T-helper 9 cell (primary cell): ENCODE results near the gene PADI4.

Experiments used
- DNase-seq: peaks from one replicate; pipeline ENCODE4 v3.0.0-alpha.2; 2020
- total RNA-seq, 2 donors: gene quantifications; one replicate each; lab custom pipeline; 2026; lab: John Stamatoyannopoulos, UW

The PADI4 gene, protein sequence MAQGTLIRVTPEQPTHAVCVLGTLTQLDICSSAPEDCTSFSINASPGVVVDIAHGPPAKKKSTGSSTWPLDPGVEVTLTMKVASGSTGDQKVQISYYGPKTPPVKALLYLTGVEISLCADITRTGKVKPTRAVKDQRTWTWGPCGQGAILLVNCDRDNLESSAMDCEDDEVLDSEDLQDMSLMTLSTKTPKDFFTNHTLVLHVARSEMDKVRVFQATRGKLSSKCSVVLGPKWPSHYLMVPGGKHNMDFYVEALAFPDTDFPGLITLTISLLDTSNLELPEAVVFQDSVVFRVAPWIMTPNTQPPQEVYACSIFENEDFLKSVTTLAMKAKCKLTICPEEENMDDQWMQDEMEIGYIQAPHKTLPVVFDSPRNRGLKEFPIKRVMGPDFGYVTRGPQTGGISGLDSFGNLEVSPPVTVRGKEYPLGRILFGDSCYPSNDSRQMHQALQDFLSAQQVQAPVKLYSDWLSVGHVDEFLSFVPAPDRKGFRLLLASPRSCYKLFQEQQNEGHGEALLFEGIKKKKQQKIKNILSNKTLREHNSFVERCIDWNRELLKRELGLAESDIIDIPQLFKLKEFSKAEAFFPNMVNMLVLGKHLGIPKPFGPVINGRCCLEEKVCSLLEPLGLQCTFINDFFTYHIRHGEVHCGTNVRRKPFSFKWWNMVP
- total RNA-seq = 0 to 0.14 reads per million in 2 donors

DNA sequence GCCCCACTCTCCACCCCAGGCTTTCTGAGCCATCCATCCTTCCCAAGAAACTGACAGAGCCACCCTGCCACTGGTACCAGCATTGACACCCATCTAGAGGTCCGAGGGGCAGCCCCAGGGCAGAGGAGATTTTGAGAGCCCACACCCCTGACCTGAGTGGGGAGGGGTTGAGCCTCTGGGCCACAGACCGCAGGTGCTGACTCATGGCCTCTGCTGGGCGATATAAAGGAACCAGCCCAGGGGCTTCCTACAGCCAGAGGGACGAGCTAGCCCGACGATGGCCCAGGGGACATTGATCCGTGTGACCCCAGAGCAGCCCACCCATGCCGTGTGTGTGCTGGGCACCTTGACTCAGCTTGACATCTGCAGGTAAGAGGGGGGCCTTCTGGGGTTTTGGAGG is at the start of gene PADI4:
TSS of gene PADI4 (plus strand) at position 252 of the 400 bp plus-strand sequence. CDS start at position 278, 26 bp downstream.
- no peak for DNase-seq

DNA sequence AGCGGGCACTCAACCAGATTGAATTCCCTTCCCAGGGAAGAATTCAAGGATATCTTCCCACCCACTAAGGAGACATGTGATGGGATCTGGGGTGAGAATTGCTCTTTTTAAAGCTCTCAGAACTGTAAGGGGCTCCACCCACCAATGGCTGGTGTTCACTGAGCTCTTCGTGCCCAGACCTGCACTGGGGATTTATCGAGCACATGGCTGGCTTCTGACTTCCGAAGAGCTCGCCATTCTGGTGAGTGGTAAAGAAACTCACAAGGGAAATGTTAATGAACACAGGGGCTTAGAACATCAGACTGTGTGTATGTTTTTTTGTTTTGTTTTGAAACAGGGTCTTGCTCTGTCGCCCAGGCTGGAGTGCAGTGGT is 49.3 kb upstream of the PADI4 start:
- no peak for DNase-seq

DNA sequence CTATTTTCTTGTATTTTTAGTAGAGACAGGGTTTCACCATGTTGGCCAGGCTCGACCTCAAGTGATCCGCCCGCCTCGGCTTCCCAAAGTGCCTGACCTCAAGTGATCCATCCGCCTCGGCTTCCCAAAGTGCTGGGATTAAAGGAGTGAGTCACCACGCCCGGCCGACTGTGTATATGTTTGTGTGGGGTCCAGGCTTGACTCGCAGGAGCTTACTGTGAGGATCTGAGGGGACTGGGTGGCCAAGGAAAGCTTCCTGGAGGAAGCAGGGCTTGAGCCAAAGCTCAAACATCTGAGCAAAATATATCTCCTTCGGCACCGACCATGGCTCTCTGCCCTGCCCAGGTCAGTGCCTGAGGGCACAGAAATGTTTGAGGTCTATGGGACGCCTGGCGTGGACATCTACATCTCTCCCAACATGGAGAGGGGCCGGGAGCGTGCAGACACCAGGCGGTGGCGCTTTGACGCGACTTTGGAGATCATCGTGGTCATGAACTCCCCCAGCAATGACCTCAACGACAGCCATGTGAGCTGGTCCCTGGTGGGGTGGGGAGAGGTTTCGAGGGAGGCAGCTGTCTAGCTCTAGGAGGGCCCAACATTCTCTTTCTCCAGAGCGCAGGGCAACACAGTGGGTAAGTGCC is 48.6 kb upstream of the PADI4 start:
- DNase-seq = no peak

DNA sequence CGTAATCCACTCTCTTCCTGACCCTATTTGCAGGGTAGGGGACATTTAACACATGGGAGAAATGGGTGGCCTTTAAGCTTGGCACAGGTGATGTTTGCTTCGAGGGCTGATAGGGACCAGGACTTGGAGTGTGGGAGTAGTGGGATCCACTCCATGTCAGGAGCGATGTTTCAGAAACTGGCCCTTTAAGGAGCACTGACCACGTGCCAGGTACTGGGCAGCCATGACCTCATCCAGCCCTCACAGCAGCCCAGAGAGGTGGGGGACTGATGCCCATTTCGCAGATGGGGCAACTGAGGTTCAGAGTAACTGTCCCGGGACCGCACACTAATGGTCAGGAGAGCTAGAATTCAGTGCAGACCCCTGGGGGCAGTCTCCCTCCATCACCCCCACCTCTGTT is 47.7 kb upstream of the PADI4 start:
- no peak for DNase-seq

DNA sequence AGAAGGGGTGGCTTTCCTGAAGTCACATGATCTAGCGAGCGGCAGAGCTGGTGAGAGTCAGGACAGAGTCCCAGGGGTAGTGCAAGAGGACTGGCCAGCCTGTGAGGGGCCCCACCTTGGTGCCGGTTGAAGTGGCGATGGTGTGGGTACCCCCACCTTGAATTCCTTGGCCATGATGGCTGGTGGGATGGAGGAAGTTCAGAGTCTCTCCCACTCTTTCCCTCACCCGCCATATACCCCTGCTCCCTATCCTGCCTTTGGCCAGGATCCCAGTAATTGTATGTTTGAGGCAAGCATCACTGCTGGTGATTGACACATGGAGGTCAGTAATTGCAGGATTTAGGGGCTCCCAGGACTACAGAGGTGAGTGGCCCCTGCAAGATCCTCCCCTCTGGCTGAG is 47.3 kb upstream of the PADI4 start:
- DNase-seq = no peak

DNA sequence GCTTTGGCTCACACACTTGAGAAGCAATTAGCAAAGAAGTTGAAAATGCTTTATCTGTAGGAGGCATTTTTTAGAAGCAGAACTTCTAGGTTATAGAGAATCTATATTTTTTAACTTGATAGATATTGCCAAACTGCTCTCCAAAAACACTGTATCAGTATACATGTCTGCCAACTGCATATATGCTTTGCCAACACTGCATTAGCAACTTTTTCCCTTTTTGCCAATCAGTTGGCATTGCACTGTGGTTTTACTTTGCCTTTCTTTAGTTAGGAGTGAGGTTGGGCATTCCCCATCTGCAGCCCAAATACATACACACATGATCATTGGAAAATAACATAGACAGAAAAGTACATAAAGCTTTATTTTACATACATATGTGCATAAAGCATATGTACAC is 44.1 kb upstream of the PADI4 start:
- DNase-seq = no peak

DNA sequence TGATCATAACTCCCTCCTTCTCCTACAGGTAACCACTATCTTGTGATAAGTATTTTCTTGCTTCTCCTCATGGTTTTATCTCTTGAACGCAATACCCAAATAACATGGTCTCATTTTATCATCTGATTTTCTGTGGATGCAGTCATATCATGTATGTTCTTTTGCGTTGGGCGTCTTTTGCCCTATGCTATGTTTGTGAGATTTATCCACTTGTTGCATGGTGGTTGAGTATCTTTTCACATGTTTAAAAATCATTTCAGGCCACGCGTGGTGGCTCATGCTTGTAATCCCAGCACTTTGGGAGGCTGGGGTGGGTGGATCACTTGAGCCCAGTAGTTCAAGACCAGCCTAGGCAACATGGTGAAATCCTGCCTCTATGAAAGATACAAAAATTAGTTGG is 43.5 kb upstream of the PADI4 start:
- no peak for DNase-seq

DNA sequence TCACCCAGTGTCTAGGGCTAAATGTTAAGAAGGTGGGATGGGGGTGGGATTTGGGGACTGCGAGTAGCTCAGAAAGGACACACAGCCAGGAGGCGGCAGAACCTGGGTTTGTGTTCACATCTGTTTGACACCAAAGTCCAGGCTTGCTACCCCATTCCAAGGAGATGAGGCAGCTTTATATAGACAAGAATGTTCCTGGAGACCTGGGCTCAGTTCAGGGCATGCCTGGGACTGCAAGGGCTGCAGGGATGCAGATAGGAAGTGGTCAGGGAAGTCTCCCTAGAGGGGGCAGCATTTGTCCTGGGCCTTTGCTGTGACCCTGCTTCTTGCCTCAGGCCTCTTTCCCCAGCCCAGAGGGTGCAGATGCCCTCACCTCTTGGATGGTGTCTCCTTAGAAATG is 42.8 kb upstream of the PADI4 start:
- no peak for DNase-seq

DNA sequence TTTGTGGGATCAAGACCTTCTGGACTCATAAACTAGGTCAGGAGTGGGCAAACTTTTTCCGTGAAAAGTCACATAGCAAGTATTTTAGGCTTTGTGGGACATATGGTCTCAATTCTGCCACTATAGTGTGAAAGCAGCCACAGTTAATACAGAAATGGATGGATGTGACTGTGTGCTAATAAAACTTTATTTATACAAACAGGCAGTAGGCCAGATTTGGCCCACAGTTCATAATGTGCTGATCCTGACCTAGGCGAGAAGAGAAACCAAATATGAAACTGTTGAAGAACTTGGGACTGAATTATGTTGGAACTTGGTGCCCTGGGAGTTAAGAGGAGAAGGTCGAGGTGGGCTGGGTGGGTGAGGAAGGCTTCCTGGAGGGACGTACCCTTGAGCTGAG is 42.0 kb upstream of the PADI4 start:
- no peak for DNase-seq

DNA sequence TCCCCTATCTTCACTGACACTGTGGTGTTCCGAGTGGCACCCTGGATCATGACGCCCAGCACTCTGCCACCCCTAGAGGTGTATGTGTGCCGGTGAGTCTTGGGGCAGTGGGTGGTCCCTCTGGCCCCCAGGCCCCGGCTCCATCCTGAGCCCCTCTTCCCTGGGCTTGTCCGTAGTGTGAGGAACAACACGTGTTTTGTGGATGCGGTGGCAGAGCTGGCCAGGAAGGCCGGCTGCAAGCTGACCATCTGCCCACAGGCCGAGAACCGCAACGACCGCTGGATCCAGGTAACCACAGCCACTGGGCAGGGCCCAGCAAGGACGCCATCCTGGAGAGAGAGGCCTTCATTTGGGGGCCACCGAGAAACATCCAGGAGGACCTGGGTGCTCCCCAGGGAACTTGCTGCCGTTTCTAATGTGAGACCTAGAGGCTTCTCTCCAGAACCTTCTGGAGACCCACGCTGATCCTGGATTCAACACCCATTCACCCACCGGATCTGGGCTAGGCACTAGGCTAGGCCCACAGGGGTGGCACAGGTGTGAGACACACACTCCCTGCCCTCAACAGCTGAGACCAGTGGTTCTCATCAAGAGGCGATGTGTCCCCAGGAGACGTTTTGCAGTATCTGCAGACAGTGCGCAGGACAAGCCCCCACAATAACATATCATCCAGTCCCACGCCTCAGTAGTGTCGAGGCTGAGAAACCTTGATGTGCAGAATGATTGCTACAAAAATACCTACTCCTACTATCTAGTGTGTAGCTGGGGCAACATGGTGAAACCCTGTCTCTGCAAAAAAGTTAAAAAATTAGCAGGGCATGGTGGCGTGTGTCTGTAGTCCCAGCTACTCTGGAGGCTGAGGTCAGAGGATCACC is 36.9 kb upstream of the PADI4 start:
- no peak for DNase-seq

DNA sequence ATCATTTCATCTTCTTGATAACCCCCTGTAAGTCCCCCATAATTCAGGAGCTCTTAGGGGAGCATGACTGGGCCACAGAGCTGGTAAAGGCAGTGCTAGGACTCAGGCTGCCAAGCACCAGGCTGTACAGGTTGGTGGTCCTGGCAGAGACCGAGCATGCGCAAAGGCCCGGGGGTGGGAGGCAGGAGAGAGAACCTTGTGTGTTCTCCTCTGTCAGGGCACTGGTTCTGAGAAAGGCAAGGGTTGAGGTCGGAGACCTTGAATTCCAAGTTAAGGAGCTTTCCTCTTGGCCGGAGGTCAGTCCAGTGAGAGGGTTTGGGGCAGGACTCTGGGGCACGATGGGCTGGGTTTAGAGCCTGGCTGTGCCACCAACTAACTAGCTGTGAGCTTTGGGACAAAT is 35.9 kb upstream of the PADI4 start:
- no peak for DNase-seq

DNA sequence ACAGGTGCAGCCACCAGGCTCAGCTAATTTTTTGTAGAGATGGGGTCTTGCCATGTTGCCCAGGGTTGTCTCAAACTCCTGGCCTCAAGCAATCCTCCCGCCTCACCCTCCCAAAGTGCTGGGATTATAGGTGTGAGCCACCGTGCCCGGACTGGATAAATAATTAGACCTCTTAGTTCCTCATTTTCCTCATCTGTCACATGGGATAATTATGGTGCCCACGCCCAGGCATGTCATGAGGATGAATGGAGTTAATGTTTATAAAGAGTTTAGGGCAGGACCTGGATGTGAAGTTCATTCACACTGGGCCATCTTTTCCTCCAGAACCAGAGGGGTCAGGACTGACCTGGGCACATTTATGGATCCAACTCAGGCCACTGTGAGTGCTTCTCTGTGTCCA is 35.4 kb upstream of the PADI4 start:
- no peak for DNase-seq

DNA sequence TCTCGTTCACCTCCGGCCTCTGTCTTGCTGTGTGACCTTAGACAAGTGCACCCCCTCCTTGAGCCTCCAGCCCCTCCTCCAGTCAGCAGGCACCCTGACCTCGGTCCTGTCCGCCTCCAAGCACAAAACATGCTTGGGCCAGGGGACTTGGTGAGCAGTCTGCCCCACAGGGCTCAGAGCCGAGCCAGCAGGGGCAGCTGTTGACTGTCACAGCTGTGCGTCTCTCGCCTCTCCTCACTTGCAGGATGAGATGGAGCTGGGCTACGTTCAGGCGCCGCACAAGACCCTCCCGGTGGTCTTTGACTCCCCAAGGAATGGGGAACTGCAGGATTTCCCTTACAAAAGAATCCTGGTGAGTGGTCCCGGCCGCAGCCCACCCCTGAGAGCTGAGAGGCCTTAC is 34.9 kb upstream of the PADI4 start:
- DNase-seq = no peak

DNA sequence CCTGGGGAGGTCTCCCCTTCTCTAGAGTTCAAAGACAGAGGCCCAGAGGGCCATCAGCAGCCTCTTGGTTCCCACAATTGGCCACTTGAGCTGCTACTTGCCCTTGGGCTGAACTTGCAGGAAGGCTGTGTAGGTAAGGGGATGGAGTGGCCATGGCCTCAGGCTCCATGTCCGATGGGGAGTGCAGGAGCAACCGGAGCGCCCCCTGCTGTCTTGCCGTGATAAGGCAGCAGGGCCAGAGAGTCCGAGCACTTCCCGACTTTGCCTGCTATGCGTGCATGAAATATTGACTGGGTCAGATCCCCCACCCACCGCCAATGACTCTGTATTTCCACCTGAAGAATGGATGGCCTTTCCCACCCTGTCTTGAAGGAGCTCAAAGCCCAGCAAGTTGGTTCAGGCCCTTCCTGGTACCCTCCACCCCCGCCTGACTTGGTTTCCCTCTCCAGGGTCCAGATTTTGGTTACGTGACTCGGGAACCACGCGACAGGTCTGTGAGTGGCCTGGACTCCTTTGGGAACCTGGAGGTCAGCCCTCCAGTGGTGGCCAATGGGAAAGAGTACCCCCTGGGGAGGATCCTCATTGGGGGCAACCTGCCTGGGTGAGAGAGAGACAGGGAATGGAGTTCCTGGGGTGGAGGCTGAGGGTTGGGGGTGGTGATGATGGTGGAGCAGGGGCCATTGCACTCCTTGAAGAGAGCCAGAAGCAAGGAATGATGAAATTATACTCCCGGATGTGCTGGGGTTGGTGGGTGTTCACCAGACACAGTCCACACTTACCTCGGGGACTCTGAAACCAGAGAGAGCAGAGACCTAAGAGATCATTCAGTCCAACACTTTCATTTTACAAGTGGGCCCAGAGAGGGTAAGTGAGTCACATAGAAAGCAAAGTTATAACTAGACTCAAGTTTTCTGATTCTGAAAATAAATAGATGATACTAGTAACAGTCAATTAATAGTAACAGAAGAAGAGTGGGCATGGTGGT is 33.5 kb upstream of the PADI4 start:
- DNase-seq = no peak

DNA sequence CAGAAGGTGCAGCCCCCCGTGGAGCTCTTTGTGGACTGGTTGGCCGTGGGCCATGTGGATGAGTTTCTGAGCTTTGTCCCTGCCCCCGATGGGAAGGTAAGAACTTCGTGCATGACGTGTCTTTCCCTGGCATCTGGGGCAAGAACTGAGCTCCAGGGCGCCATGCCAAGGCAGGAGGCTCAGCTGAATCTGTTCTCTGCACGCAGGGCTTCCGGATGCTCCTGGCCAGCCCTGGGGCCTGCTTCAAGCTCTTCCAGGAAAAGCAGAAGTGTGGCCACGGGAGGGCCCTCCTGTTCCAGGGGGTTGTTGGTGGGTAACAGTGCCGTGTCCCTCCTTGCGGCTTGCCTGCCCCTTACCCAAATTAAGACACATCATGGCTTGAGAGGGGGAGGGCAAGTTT is 31.4 kb upstream of the PADI4 start:
- DNase-seq = no peak

DNA sequence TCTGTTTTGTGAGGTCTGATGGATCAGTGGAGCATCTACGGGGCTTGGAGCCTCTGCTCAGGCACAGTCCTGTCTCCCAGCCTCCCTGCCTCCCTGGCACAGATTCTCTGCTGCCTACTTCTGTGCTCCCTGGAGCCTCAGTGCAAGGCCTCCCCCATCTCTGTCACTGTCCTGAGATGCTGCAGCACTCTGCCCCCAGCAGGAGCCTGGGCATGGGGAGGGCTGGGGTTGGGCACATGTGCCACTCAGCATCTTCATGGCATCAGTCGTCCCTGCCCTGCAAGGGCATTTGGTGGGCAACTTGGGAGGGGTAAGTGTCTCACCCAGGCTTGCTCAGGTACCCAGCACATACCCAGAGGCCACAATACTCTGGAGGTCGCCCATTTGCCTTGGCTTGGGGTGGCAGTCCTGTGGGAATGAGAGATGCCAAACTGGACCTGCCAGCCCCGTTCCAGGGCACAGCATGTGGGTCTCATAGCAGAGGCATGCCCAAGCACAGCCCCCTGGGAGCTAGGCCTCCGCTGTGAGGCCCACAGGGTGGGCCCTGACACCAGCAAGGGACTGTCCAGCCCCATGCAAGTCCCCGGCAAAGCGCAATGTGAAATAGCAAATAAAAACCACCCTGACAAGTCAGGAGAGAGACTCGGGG is 30.4 kb upstream of the PADI4 start:
- no peak for DNase-seq

DNA sequence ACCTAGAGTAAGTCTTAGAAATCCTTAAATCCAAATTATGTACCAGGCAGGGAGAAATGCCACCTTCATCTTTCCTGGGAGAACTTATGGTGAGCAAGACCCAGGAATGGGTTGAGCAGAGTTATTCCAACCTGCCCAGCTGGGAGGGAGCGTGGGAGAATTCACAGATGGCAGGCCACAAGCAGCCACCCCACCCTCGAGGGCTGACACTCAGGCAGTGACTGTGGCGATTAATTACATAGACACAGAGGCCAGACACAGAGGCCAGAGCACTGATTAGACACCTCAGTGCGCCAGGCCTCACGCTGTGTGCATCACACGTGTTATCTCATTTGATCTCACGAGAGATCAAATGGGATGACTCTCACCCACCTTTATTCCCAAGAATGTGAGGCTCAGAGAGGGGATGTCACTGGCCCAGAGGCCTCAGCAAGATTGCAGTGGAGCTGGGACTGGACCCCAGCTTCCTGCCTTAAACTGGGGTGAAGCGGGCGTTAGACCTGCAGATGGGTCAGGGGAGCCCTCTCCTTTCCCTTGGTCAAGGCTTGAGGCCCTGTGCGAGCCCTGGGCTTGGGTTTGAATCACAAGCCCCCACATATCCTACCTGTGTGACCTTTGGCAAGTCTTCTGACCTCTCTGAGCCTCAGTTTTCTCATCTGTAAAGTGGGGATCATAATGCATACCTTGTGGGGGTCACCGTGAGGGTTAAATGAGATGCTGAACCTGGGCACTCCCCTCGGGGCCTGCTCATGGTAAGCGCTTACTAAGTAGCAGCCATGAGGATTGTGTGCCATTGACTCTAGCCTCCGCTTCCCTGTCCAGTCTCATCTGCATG is 28.8 kb upstream of the PADI4 start:
- no peak for DNase-seq

DNA sequence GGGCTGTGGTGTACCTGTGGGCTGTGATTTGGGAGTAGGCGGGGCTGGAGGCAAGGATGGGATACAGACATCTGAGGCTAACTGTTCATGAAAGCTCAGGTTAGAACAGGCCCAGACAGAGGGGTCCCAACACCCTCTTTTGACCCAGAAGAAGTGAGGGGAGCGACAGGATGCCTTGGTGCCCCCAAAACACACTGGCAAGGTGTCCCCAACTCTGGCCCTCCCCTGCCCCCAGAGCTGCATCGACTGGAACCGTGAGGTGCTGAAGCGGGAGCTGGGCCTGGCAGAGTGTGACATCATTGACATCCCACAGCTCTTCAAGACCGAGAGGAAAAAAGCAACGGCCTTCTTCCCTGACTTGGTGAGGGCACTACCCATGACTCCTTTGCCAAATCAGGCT is 27.6 kb upstream of the PADI4 start:
- DNase-seq = no peak

DNA sequence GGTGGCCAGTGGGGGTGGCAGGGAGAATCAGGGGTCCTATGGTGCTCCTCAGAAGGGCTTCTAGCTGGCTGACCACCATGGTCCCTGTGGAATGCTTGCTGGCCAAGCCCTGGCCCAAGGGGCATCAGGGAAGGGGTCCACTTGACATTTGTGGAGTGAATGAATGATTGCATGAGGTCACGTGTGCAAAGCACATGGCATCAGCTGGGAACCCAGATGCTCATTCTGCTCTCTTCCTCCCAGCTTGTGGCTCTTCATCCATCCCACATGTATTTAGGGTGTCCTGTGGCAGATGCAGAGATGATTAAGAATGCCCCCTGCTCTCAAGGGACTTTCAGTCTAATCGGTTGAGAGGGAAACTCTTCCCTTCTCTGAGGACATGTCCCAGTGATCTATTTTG is 27.1 kb upstream of the PADI4 start:
- no peak for DNase-seq

DNA sequence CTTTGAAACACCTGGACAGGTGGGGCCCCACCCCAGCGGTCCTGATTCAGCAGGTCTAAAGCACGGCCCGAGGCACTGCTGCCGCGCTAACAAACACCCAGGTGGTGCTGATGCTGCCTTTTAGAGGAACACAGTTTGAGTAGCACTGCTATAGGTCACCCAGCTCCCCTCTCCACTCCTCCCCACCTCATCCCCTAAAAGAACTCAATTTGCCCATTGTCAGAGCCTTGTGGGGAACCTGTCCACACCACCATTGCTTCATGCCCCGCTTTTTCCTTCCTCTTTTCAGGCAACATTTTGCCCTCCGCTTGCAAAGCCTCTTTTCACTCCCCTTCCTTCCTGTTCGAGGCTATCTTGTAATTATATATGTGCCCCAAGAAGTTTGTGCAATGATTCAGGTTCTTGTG is 26.2 kb upstream of the PADI4 start:
- no peak for DNase-seq
